Measurements from ENCODE around the gene CHCHD6. TPM values are rescaled to one million over a fixed set of nuclear protein-coding genes. Genes with fewer than 3 reads are reported as not detected.

CHCHD6 gene
- total and polyA plus RNA-seq, 2 experiments from 2014 or later, result 15.8 to 21.4 TPM

- H2AFZ ChIP-seq, result 0 out of 2 replicates have a peak overlapping the region, but pooled peaks have one; percentile 2
- peaks cover 15% of the 10 kb centered on the region for H3F3A ChIP-seq (ENCODE audit: insufficient read depth)
- in situ Hi-C loops (cut with MboI), result loop anchor here (5.0 to 10.0 kb wide), 2 partner anchors 225 to 702 kb away; no protein-coding TSS in a partner anchor
- H3K79me2 ChIP-seq (ENCODE audit: insufficient read depth), result no peaks in the 10 kb centered on the region
- 0 out of 2 replicates have a peak overlapping the region, but pooled peaks have one; percentile 29 for H3K9ac ChIP-seq
- peaks cover 22% of the 10 kb centered on the region for H3K4me1 ChIP-seq (ENCODE audit: insufficient read depth)
- H3K4me3 ChIP-seq, result peak overlapping the region; percentile 2; the same call in 1 of the 2 replicates
- H3K27me3 ChIP-seq (replicated peaks; ENCODE audit: insufficient read depth), result no peaks in the 10 kb centered on the region
- 21 to 23% methylated on average over 15 of the region's 15 CpGs for WGBS, 2 experiments (ENCODE audit: low coverage in 1 of 2, low lambda C conversion rate in 2 of 2, missing lambda C conversion rate in 2 of 2)
- no peaks in the 10 kb centered on the region for H3K36me3 ChIP-seq (ENCODE audit: low read depth)
- no peaks in the 10 kb centered on the region for H4K20me1 ChIP-seq (ENCODE audit: insufficient read depth)
- H3K27ac ChIP-seq, result peak overlapping the region; percentile 52
- DNase-seq, result peak; percentile 87
- H3K9me3 ChIP-seq (ENCODE audit: low read depth), result no peaks in the 10 kb centered on the region
- TF ChIP-seq EZH2 (IDR thresholded peaks at IDR 0.05; ENCODE audit: insufficient read depth, poor library complexity, severe bottlenecking), result no peak
- TF ChIP-seq EZH2phosphoT487 (IDR thresholded peaks at IDR 0.05; ENCODE audit: insufficient read depth, low read depth), result no peak
- H3K4me2 ChIP-seq (ENCODE audit: unreplicated experiment), result peak overlapping the region; percentile 58
- no peaks in the 10 kb centered on the region for H3K9me2 ChIP-seq (ENCODE audit: insufficient read depth)
Measured at GRCh38 chr3:126752303-126753190, 48.5 kb downstream of the CHCHD6 start.

DNA sequence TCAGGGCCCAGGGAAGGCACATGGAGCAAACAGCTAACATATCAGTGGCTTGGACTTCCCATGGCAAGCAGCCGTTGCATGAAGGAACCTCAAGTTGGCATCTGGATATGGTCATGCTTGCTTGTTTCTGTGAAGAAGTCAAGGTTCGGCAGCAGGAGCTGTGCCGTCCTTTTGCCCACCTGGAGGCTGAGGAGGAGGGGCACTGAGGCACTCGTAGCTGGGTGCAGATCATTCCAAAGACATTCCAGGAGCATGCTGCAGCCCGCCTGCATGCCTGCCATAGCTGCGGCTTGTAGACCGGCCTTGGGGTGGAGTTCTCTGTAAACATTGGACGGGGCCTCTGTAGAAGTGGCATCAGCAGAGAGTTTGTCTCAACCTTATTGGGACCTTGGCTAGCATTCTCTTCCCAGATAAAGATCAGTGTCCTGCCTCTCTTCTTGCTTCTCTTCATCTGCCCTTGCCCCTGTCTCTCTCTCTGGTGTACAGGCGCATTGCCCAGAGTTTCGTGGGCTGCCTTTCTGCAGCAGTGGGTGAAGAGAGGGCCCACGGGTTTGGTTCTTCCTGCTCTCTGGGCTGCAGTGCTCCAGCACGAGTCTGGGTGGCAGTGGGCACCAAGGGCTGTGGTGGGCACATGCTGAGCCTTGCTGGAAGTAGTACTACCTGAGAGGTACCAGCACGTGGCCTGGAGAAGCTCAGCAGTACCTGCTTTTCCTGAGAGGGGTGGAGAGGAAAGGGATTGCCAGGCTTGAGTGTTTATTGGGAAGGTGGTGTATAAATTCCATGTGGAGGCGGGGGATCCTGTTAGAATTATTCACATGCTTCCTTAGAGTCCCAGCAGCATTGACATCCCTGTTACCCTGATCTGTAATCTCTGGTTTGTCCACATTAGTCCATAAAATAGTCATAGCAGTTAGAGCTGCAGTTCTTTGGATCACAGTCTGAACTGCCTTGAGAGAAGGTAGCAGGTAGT, 49.4 kb downstream of the CHCHD6 start:
- Histone ChIP-seq H3F3A (ENCODE audit: insufficient read depth) (peaks cover 15% of the 10 kb centered on the region), H3K4me2 (ENCODE audit: unreplicated experiment) (peak overlapping the region; percentile 58), H3K4me1 (ENCODE audit: insufficient read depth) (peaks cover 22% of the 10 kb centered on the region), H3K27me3 (replicated peaks; ENCODE audit: insufficient read depth) (no peaks in the 10 kb centered on the region), H3K9me2 (ENCODE audit: insufficient read depth) (no peaks in the 10 kb centered on the region), H3K9me3 (ENCODE audit: low read depth) (no peaks in the 10 kb centered on the region), H4K20me1 (ENCODE audit: insufficient read depth) (no peaks in the 10 kb centered on the region), H3K79me2 (ENCODE audit: insufficient read depth) (no peaks in the 10 kb centered on the region), H2AFZ (peak overlapping the region; percentile 2; the same call in 1 of the 2 replicates), H3K9ac (peak overlapping the region; percentile 25; the same call in 1 of the 2 replicates), H3K4me3 (peak overlapping the region; percentile 2; the same call in 1 of the 2 replicates), H3K36me3 (ENCODE audit: low read depth) (no peaks in the 10 kb centered on the region), H3K27ac (peak overlapping the region; percentile 52)
- no peak for TF ChIP-seq EZH2phosphoT487 (IDR thresholded peaks at IDR 0.05; ENCODE audit: insufficient read depth, low read depth)
- TF ChIP-seq EZH2 (IDR thresholded peaks at IDR 0.05; ENCODE audit: insufficient read depth, poor library complexity, severe bottlenecking), result no peak
- WGBS, 2 experiments (ENCODE audit: low coverage in 1 of 2, low lambda C conversion rate in 2 of 2, missing lambda C conversion rate in 2 of 2), result 41 to 44% methylated on average over 14 of the region's 14 CpGs
- in situ Hi-C loops (cut with MboI), result loop anchor here (5.0 to 10.0 kb wide), 2 partner anchors 224 to 701 kb away; no protein-coding TSS in a partner anchor
- DNase-seq, result peak; percentile 88

DNA sequence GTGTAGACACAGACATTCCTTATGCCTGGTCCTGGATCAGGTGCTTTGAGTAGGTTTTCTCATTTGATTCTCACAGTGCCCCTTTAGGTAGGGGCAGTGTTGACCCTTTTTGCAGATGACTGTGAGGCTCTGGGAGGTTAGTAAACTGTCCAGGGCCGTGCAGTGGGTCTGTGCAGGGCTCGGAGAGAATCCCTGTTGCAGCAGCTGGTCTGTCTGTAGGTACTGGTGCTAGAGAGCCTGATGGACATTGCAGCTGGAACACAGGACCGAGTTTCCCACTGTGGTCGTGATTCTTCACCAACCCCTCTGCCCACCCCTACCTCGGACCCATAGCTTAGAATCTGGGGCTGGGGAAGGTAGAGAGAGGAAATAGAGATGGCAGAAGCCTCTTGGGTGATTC, 51.8 kb downstream of the CHCHD6 start:
- Histone ChIP-seq H3K27me3 (replicated peaks; ENCODE audit: insufficient read depth) (no peaks in the 10 kb centered on the region), H3K4me2 (ENCODE audit: unreplicated experiment) (no peak overlapping the region), H3K9me3 (ENCODE audit: low read depth) (no peaks in the 10 kb centered on the region), H2AFZ (no peak overlapping the region), H3K9me2 (ENCODE audit: insufficient read depth) (no peaks in the 10 kb centered on the region), H3K79me2 (ENCODE audit: insufficient read depth) (no peaks in the 10 kb centered on the region), H3K4me1 (ENCODE audit: insufficient read depth) (peaks cover 22% of the 10 kb centered on the region), H4K20me1 (ENCODE audit: insufficient read depth) (no peaks in the 10 kb centered on the region), H3K27ac (no peak overlapping the region), H3F3A (ENCODE audit: insufficient read depth) (peaks cover 15% of the 10 kb centered on the region), H3K4me3 (no peak overlapping the region), H3K9ac (no peak overlapping the region), H3K36me3 (ENCODE audit: low read depth) (no peaks in the 10 kb centered on the region)
- in situ Hi-C loops (cut with MboI), result loop anchor here (10.0 kb wide), 1 partner anchor 699 kb away; no protein-coding TSS in a partner anchor
- 91 to 94% methylated on average over 5 of the region's 5 CpGs for WGBS, 2 experiments (ENCODE audit: low coverage in 1 of 2, low lambda C conversion rate in 2 of 2, missing lambda C conversion rate in 2 of 2)
- TF ChIP-seq EZH2 (IDR thresholded peaks at IDR 0.05; ENCODE audit: insufficient read depth, poor library complexity, severe bottlenecking) (no peak), EZH2phosphoT487 (IDR thresholded peaks at IDR 0.05; ENCODE audit: insufficient read depth, low read depth) (no peak)
- DNase-seq, result no peak

DNA sequence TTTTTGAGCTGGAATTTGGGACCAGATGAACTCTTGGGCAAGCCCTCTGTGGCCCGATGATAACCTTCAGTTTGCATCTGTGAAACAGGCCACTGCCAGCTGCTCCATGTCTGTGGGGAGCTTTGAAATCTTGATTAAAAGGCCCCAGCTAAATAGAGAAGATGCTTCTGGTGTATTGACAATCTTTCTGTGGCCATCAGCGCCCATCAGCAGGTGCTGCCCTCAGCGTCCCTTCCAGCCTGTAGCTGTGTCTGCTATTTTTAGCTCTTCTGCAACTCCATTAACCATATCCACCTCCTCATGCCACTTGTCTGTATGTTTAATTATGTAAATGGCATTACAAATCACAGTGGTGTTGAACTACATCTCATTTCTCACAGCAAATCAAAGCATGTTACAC, 54.0 kb downstream of the CHCHD6 start:
- DNase-seq, result no peak

More for the DNA sequence above, 54.0 kb downstream of the CHCHD6 start:
- Histone ChIP-seq H3K9me3 (ENCODE audit: low read depth) (no peaks in the 10 kb centered on the region), H4K20me1 (ENCODE audit: insufficient read depth) (no peaks in the 10 kb centered on the region), H3K4me1 (ENCODE audit: insufficient read depth) (peaks cover 15% of the 10 kb centered on the region), H3K27me3 (replicated peaks; ENCODE audit: insufficient read depth) (no peaks in the 10 kb centered on the region), H2AFZ (no peak overlapping the region), H3K9me2 (ENCODE audit: insufficient read depth) (no peaks in the 10 kb centered on the region), H3K9ac (no peak overlapping the region), H3K4me2 (ENCODE audit: unreplicated experiment) (no peak overlapping the region), H3K27ac (no peak overlapping the region), H3K36me3 (ENCODE audit: low read depth) (no peaks in the 10 kb centered on the region), H3F3A (ENCODE audit: insufficient read depth) (peaks cover 12% of the 10 kb centered on the region), H3K4me3 (no peak overlapping the region), H3K79me2 (ENCODE audit: insufficient read depth) (no peaks in the 10 kb centered on the region)
- 70 to 76% methylated on average over 3 of the region's 3 CpGs for WGBS, 2 experiments (ENCODE audit: low coverage in 1 of 2, low lambda C conversion rate in 2 of 2, missing lambda C conversion rate in 2 of 2)
- in situ Hi-C loops (cut with MboI), result loop anchor here (10.0 kb wide), 1 partner anchor 697 kb away; no protein-coding TSS in a partner anchor
- TF ChIP-seq EZH2phosphoT487 (IDR thresholded peaks at IDR 0.05; ENCODE audit: insufficient read depth, low read depth), result no peak
- no peak for TF ChIP-seq EZH2 (IDR thresholded peaks at IDR 0.05; ENCODE audit: insufficient read depth, poor library complexity, severe bottlenecking)
